GM12878 (cell line): ENCODE results near the gene PRKCG. TPM values are rescaled to one million over a fixed set of nuclear protein-coding genes. Genes with fewer than 3 reads are reported as not detected.
"Not testable (repeated sequence)": the region's sequence is repeated elsewhere in the genome, so short reads cannot be mapped to it uniquely, and the experiment has no call there.

Experiments used
- ATAC-seq: fragments of 200-7000 bp; cut with Tn5 transposase; 3 replicates; pipeline ENCODE4 v1.9.1; 2020; ENCODE audit warnings: mild to moderate bottlenecking, moderate library complexity
- BruUV-seq: library from RNA; stranded (reverse); fragments of 400-500 nt; replicated peaks from 2 replicates; lab custom pipeline; 2021; lab: Mats Ljungman, UMichigan
- CTCF ChIA-PET: fragments of 300-600 bp; sonication (Branson Sonifier 250); formaldehyde crosslinking; extraction: SDS; loops from one replicate; lab custom pipeline; 2021; ENCODE audit warnings: inconsistent platforms; lab: Yijun Ruan, JAX
- POLR2A ChIA-PET: fragments of 350-600 bp; formaldehyde crosslinking; extraction: SDS; loops from one replicate; lab custom pipeline; 2021; ENCODE audit warnings: inconsistent platforms; lab: Charles Lee
- RAD21 ChIA-PET: fragments of 300-600 bp; sonication (Branson Sonifier 250); formaldehyde crosslinking; loops from one replicate; lab custom pipeline; 2023; ENCODE audit warnings: antibody characterized with exemption; ENCODE audit not compliant: unreplicated experiment; lab: Charles Lee
- SMC1A ChIA-PET: fragments of 300-600 bp; sonication (Branson Sonifier 250); formaldehyde crosslinking; loops from one replicate; lab custom pipeline; 2023; ENCODE audit not compliant: unreplicated experiment, uncharacterized antibody; lab: Charles Lee
- DNase-seq: peaks from one replicate; pipeline ENCODE4 v3.0.0-alpha.2; 2011; ENCODE audit warnings: low read depth, low spot score
- FAIRE-seq: peaks from 3 replicates; lab custom pipeline; 2011; peaks lifted over from hg19 to GRCh38; lab: Jason Lieb, UNC
- H2AFZ ChIP-seq: 2 replicates; pipeline ENCODE4 v1.6.0; 2011; ENCODE audit warnings: low read depth, low read length, control low read depth; ENCODE audit not compliant: control insufficient read depth
- H3K27ac ChIP-seq: 2 replicates; pipeline ENCODE4 v1.5.1; 2011; ENCODE audit warnings: control low read depth; ENCODE audit not compliant: control insufficient read depth, insufficient read depth
- H3K27me3 ChIP-seq, 2 experiments: replicated peaks in 1 of 2; 2 replicates each; pipeline versions ENCODE4 v1.6.0 to v1.6.1; 2011; ENCODE audit warnings: low read length in 1 of 2; ENCODE audit not compliant: control insufficient read depth in 2 of 2, insufficient read depth in 2 of 2
- H3K36me3 ChIP-seq, 2 experiments: 2 replicates each; pipeline ENCODE4 v1.5.1; 2011; ENCODE audit warnings: low read length in 1 of 2; ENCODE audit not compliant: control insufficient read depth in 2 of 2, insufficient read depth in 2 of 2
- H3K4me1 ChIP-seq: 2 replicates; pipeline ENCODE4 v1.6.1; 2011; ENCODE audit warnings: mild to moderate bottlenecking, low read length, moderate library complexity, mixed read lengths; ENCODE audit not compliant: control insufficient read depth, insufficient read depth
- H3K4me2 ChIP-seq: 2 replicates; pipeline ENCODE4 v1.6.0; 2011; ENCODE audit warnings: control low read depth; ENCODE audit not compliant: control insufficient read depth, insufficient read depth
- H3K4me3 ChIP-seq: fragments of 200-600 bp; sonication (generic); 2 replicates; pipeline ENCODE4 v1.5.1; 2016
- H3K79me2 ChIP-seq: 2 replicates; pipeline ENCODE4 v1.6.0; 2011; ENCODE audit warnings: low read length; ENCODE audit not compliant: control insufficient read depth, insufficient read depth
- H3K9ac ChIP-seq: 2 replicates; pipeline ENCODE4 v1.8.0; 2011; ENCODE audit warnings: low read length, control low read depth, mixed read lengths; ENCODE audit not compliant: control insufficient read depth, insufficient read depth
- H3K9me3 ChIP-seq: replicated peaks from 3 replicates; pipeline ENCODE4 v1.5.1; 2011; ENCODE audit warnings: mild to moderate bottlenecking, low read length; ENCODE audit not compliant: control insufficient read depth, insufficient read depth
- H4K20me1 ChIP-seq: 2 replicates; pipeline ENCODE4 v1.6.0; 2011; ENCODE audit not compliant: control insufficient read depth, insufficient read depth
- GABPA ChIP-seq: IDR thresholded peaks from 2 replicates; pipeline ENCODE4 v1.6.1; 2014; ENCODE audit warnings: antibody characterized with exemption, low read depth, mild to moderate bottlenecking, inconsistent platforms
- IKZF1 ChIP-seq: fragments of 450-650 bp; conservative IDR thresholded peaks from 2 replicates; pipeline ENCODE4 v1.6.1; 2017; ENCODE audit warnings: antibody characterized with exemption, mild to moderate bottlenecking
- STAT1 ChIP-seq: fragments of 450-650 bp; conservative IDR thresholded peaks from 2 replicates; pipeline ENCODE4 v1.6.1; 2014; ENCODE audit warnings: antibody characterized with exemption, mild to moderate bottlenecking
- STAT3 ChIP-seq: IDR thresholded peaks from 2 replicates; pipeline ENCODE4 v1.6.1; 2011; ENCODE audit warnings: low read depth, low read length, improper control_type of control experiment
- TCF3 ChIP-seq: IDR thresholded peaks from 2 replicates; pipeline ENCODE4 v1.6.1; 2012; ENCODE audit warnings: low read depth, mild to moderate bottlenecking, low read length, borderline replicate concordance; ENCODE audit not compliant: insufficient read depth
- YBX1 ChIP-seq: fragments of 450-650 bp; IDR thresholded peaks from 2 replicates; pipeline ENCODE4 v1.6.1; 2016; ENCODE audit warnings: antibody characterized with exemption
- WGBS: methylation state at CpG from one replicate; pipeline ENCODE4 v1.1.6; 2016; ENCODE audit warnings: low lambda C conversion rate; ENCODE audit not compliant: insufficient replicate concordance, insufficient coverage; ENCODE audit errors: missing lambda C conversion rate; 5-methylcytosine and 5-hydroxymethylcytosine counted together
- in situ Hi-C: fragments of 300-500 bp; cut with MboI; formaldehyde crosslinking; loops from 9 replicates; pipeline ENCODE4 v1.14.3; 2018; ENCODE audit warnings: mixed read lengths
- intact Hi-C: fragments of 100-400 bp; cut with micrococcal nuclease; formaldehyde crosslinking; loops from one replicate; pipeline ENCODE4 v1.14.2; 2022; ENCODE audit not compliant: unreplicated experiment
- polyA plus RNA-seq, 11 experiments: library from polyadenylated mRNA; depleted of rRNA in 4 of 11; unstranded in 6 of 11; stranded (reverse) in 5 of 11; fragments of >200 nt; fragmentation: Nextera tagmentation in 4 of 11; fragmentation: Illumina TruSeq in 1 of 11; extraction: Ambion mirVana in 4 of 11; extraction: Trizol in 1 of 11; gene quantifications; 1 replicate in 1 of 11; 2 replicates in 10 of 11; pipeline versions ENCODE4 v1.2.1 to v1.2.3, GENCODE V29; 2011 to 2016; ENCODE audit warnings: inconsistent platforms in 2 of 11, missing spikeins in 2 of 11, low read depth in 1 of 11
- total RNA-seq, 4 experiments: library from RNA; depleted of rRNA in 3 of 4; stranded (reverse); fragments of >200 nt in 3 of 4; fragmentation: Illumina TruSeq in 1 of 4; extraction: Trizol in 1 of 4; gene quantifications; 2 replicates each; pipeline versions ENCODE4 v1.2.1 to v1.2.3, GENCODE V29; 2013 to 2021
- TF ChIP-seq, protein P1 (sequence below): IDR thresholded peaks from 2 replicates; pipeline ENCODE4 v1.6.1; 2011; ENCODE audit warnings: low read depth, low read length, improper control_type of control experiment, borderline replicate concordance

The PRKCG gene
- total and polyA plus RNA-seq, 10 of the 15 experiments (the other 5 are each of a cell fraction or from before 2014, with no cell fraction given), result not detected

GRCh38 chr19:53947624-53948023 is 65.6 kb downstream of the PRKCG start:
- BruUV-seq, result no TSS peak
- intact Hi-C loops (no loop called here), in situ Hi-C loops (no loop called here)
- ATAC-seq, result no peak
- SMC1A ChIA-PET, result no interaction called here
- CTCF ChIA-PET, result no interaction called here
- Histone ChIP-seq H3K27ac (no peak overlapping the region), H3K79me2 (no peaks in the 10 kb centered on the region), H3K36me3 (no peaks in the 10 kb centered on the region), H3K9me3 (no peaks in the 10 kb centered on the region; the same call in 2 of the 3 replicates), H3K4me2 (no peak overlapping the region), H3K9ac (no peak overlapping the region), H2AFZ (no peak overlapping the region), H3K4me1 (no peaks in the 10 kb centered on the region), H3K4me3 (no peak overlapping the region), H4K20me1 (no peaks in the 10 kb centered on the region), H3K27me3 (no peaks in the 10 kb centered on the region)
- no peak for DNase-seq
- no peak for FAIRE-seq
- 41% methylated on average over 5 of the region's 5 CpGs for WGBS
- RAD21 ChIA-PET, result no interaction called here
- POLR2A ChIA-PET, result no interaction called here
- TF ChIP-seq, protein P1, sequence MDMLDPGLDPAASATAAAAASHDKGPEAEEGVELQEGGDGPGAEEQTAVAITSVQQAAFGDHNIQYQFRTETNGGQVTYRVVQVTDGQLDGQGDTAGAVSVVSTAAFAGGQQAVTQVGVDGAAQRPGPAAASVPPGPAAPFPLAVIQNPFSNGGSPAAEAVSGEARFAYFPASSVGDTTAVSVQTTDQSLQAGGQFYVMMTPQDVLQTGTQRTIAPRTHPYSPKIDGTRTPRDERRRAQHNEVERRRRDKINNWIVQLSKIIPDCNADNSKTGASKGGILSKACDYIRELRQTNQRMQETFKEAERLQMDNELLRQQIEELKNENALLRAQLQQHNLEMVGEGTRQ, result no peak
- TF ChIP-seq STAT1 (no peak), STAT3 (no peak), TCF3 (no peak), GABPA (no peak), IKZF1 (no peak), YBX1 (no peak)

DNA sequence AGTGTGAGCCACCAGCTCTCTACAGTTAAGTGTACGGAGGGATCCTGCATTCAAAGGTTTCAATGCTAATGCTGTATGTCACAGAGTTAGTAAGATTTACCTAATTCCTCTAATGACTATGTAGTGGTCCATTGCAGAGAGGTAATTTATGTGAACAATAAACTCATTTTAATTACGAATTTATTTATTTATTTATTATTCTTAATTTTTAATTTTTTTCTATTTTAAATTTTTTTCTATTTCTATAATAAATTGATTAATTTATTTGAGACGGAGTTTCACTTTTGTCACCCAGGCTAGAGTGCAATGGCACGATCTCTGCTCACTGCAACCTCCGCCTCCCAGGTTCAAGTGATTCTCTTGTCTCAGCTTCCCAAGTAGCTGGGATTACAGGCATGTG is 66.6 kb downstream of the PRKCG start:
- SMC1A ChIA-PET, H3K9me3 ChIP-seq, H3K79me2 ChIP-seq, in situ Hi-C loops, DNase-seq, BruUV-seq, H3K4me1 ChIP-seq, H4K20me1 ChIP-seq, intact Hi-C loops, H2AFZ ChIP-seq, H3K36me3 ChIP-seq, ATAC-seq, RAD21 ChIA-PET, H3K27me3 ChIP-seq, H3K9ac ChIP-seq, FAIRE-seq, POLR2A ChIA-PET, H3K4me3 ChIP-seq, H3K4me2 ChIP-seq, H3K27ac ChIP-seq: not testable (repeated sequence)
- CTCF ChIA-PET, result interaction anchor here (0.6 kb wide), 1 partner anchor 69 kb away, joined by 4 read pairs; no protein-coding TSS in a partner anchor
- 48% methylated on average over 5 of the region's 5 CpGs for WGBS
